HepG2 (cell line): ENCODE results near the gene TUBAL3. TPM values are rescaled to one million over a fixed set of nuclear protein-coding genes. Genes with fewer than 3 reads are reported as not detected.

Experiments
- ARNT2 ChIP-seq: sonication (generic); formaldehyde crosslinking; IDR thresholded peaks from 2 replicates; pipeline ENCODE4 v1.8.0; 2022; ENCODE audit warnings: mild to moderate bottlenecking, low read depth, missing genetic modification reagents, moderate library complexity
- ASH2L ChIP-seq: fragments of 300-600, 200-600 bp; sonication (generic); IDR thresholded peaks from 2 replicates; pipeline ENCODE4 v1.7.0; 2017; ENCODE audit warnings: low read depth, mild to moderate bottlenecking, moderate library complexity, mixed read lengths, low read length; ENCODE audit not compliant: insufficient read length
- ATF7-NPFF ChIP-seq: sonication (generic); formaldehyde crosslinking; IDR thresholded peaks from 2 replicates; pipeline ENCODE4 v1.8.1; 2023; ENCODE audit warnings: mild to moderate bottlenecking, low read depth, missing genetic modification reagents, moderate library complexity
- GABPB1 ChIP-seq: IDR thresholded peaks from 2 replicates; pipeline ENCODE4 v1.6.1; 2016; ENCODE audit warnings: mild to moderate bottlenecking, missing genetic modification reagents, moderate library complexity, missing compliant biosample characterization
- HNRNPLL ChIP-seq: fragments of 200-400 bp; formaldehyde crosslinking; IDR thresholded peaks from 2 replicates; pipeline ENCODE4 v1.6.1; 2017; ENCODE audit warnings: mild to moderate bottlenecking, low read depth, low read length; ENCODE audit not compliant: poor library complexity, severe bottlenecking
- HOXA5 ChIP-seq: sonication (generic); formaldehyde crosslinking; IDR thresholded peaks from 2 replicates; pipeline ENCODE4 v1.4.0; 2020; ENCODE audit warnings: missing genetic modification reagents
- KDM3A ChIP-seq: IDR thresholded peaks from 2 replicates; pipeline ENCODE4 v1.6.1; 2018; ENCODE audit warnings: low read depth, missing compliant biosample characterization
- KDM5B ChIP-seq: sonication (generic); formaldehyde crosslinking; IDR thresholded peaks from 2 replicates; pipeline ENCODE4 v1.4.0; 2020; ENCODE audit warnings: missing genetic modification reagents, mild to moderate bottlenecking, borderline replicate concordance
- KMT2A ChIP-seq: sonication (generic); formaldehyde crosslinking; IDR thresholded peaks from 2 replicates; pipeline ENCODE4 v1.4.0; 2020; ENCODE audit warnings: missing genetic modification reagents
- POLR2A ChIP-seq, 2 experiments: IDR thresholded peaks; 2 replicates each; pipeline ENCODE4 v1.6.1; 2011; ENCODE audit warnings: low read depth in 2 of 2, low read length in 2 of 2, mild to moderate bottlenecking in 1 of 2, moderate library complexity in 1 of 2; ENCODE audit not compliant: insufficient read depth in 1 of 2
- PRMT3 ChIP-seq: sonication (generic); formaldehyde crosslinking; IDR thresholded peaks from 2 replicates; pipeline ENCODE4 v1.8.1; 2022; ENCODE audit warnings: low read depth, mild to moderate bottlenecking, moderate library complexity, missing genetic modification reagents, borderline replicate concordance
- SP5 ChIP-seq: IDR thresholded peaks from 2 replicates; pipeline ENCODE4 v1.6.1; 2016; ENCODE audit warnings: low read depth, borderline replicate concordance
- TAF1 ChIP-seq: sonication (generic); formaldehyde crosslinking; IDR thresholded peaks from 2 replicates; pipeline ENCODE4 v1.4.0; 2020; ENCODE audit warnings: missing genetic modification reagents
- ZNF451 ChIP-seq: sonication (generic); formaldehyde crosslinking; IDR thresholded peaks from 2 replicates; pipeline ENCODE4 v1.5.0; 2020; ENCODE audit warnings: mild to moderate bottlenecking, missing genetic modification reagents
- polyA plus RNA-seq, 8 experiments: library from polyadenylated mRNA; depleted of rRNA in 3 of 8; stranded (reverse) in 7 of 8; unstranded in 1 of 8; fragments of >200 nt; fragmentation: Illumina TruSeq in 4 of 8; extraction: Trizol in 4 of 8; gene quantifications; 2 replicates each; pipeline versions ENCODE4 v1.2.1 to v1.2.3, GENCODE V29; 2011 to 2016; ENCODE audit warnings: low read depth in 4 of 8, missing spikeins in 1 of 8, mixed read lengths in 1 of 8; ENCODE audit not compliant: insufficient read depth in 1 of 8
- total RNA-seq, 5 experiments: library from RNA; depleted of rRNA; stranded (reverse); fragments of >200 nt; fragmentation: Illumina TruSeq; extraction: Trizol; gene quantifications; 2 replicates each; pipeline ENCODE4 v1.2.3, GENCODE V29; 2016; ENCODE audit warnings: low read depth in 1 of 5
- TF ChIP-seq, protein P1 (sequence below): sonication (generic); formaldehyde crosslinking; IDR thresholded peaks from 2 replicates; pipeline ENCODE4; 2020; ENCODE audit warnings: missing genetic modification reagents, mild to moderate bottlenecking, borderline replicate concordance
- TF ChIP-seq, protein P2 (sequence below): IDR thresholded peaks from 2 replicates; pipeline ENCODE4 v1.6.1; 2016; ENCODE audit warnings: missing compliant biosample characterization, missing genetic modification reagents, borderline replicate concordance
- TF ChIP-seq, protein P3 (sequence below): sonication (generic); formaldehyde crosslinking; IDR thresholded peaks from 2 replicates; pipeline ENCODE4 v1.5.1; 2020; ENCODE audit warnings: mild to moderate bottlenecking, missing genetic modification reagents, moderate library complexity
- TF ChIP-seq, protein P4 (sequence below): IDR thresholded peaks from 2 replicates; pipeline ENCODE4 v1.6.1; 2016; ENCODE audit warnings: low read depth, control low read depth
- TF ChIP-seq, protein P5 (sequence below): IDR thresholded peaks from 2 replicates; pipeline ENCODE4 v1.6.1; 2012; ENCODE audit warnings: low read length, improper control_type of control experiment

Gene TUBAL3
- total and polyA plus RNA-seq, 2 of the 13 experiments (the other 11 are each of a cell fraction or from before 2014, with no cell fraction given): 0.07 to 0.26 TPM

DNA sequence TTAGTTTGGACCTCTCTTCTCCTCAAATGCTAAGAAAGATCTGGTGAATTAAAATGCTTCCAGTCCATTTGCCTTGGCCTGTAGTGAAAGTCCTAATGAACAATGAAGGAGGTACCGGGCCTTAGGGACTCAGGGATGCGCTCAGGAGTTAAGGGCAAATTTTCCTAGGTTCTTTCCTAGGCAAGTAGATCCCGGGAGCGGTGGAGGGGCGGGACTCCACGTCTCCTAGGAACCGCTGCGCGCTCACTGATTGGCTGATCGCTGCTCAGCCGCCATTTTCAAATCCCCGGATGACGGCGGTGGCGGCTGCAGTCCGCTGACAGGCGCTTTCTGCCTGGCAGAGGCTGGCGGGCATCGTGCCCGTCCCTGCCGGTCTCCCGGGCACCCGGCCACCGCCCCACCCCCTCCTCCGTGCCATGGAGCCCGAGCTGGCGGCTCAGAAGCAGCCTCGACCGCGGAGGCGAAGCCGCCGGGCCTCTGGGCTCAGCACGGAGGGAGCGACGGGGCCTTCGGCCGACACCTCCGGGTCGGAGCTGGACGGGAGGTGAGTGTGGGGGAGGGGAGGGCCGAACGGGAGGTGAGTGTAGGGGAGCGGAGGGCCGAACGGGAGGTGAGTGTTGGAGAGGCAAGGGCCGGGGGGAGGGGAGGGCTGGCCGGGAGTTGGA is 7.8 kb upstream of the TUBAL3 start, which contains the start of gene NET1 (continued):
- TF ChIP-seq, protein P1, sequence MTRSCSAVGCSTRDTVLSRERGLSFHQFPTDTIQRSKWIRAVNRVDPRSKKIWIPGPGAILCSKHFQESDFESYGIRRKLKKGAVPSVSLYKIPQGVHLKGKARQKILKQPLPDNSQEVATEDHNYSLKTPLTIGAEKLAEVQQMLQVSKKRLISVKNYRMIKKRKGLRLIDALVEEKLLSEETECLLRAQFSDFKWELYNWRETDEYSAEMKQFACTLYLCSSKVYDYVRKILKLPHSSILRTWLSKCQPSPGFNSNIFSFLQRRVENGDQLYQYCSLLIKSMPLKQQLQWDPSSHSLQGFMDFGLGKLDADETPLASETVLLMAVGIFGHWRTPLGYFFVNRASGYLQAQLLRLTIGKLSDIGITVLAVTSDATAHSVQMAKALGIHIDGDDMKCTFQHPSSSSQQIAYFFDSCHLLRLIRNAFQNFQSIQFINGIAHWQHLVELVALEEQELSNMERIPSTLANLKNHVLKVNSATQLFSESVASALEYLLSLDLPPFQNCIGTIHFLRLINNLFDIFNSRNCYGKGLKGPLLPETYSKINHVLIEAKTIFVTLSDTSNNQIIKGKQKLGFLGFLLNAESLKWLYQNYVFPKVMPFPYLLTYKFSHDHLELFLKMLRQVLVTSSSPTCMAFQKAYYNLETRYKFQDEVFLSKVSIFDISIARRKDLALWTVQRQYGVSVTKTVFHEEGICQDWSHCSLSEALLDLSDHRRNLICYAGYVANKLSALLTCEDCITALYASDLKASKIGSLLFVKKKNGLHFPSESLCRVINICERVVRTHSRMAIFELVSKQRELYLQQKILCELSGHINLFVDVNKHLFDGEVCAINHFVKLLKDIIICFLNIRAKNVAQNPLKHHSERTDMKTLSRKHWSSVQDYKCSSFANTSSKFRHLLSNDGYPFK (CRISPR knock-in tag): peak; percentile 42; the same call in 1 of the 2 replicates
- TF ChIP-seq ARNT2 (CRISPR knock-in tag) (peak; percentile 71), PRMT3 (CRISPR knock-in tag) (no peak), HOXA5 (CRISPR knock-in tag) (0 out of 2 replicates have a peak, but pooled peaks have one; percentile 61), KMT2A (CRISPR knock-in tag) (peak; percentile 90), ASH2L (peak; percentile 86), ZNF451 (no peak), POLR2A (IDR thresholded peaks at IDR 0.05; ENCODE audit: insufficient read depth in 1 of 2, low read depth in 2 of 2, low read length in 2 of 2) (peak; percentile 32 to 55; a peak in 2 of 4 replicates), HNRNPLL (no peak), SP5 (CRISPR knock-in tag) (peak; percentile 34; the same call in 1 of the 2 replicates), GABPB1 (peak; percentile 76), TAF1 (CRISPR knock-in tag) (peak; percentile 43; the same call in 1 of the 2 replicates), KDM3A (CRISPR knock-in tag) (peak; percentile 71; the same call in 1 of the 2 replicates), KDM5B (CRISPR knock-in tag) (peak; percentile 35; the same call in 1 of the 2 replicates), ATF7-NPFF (peak; percentile 29; the same call in 1 of the 2 replicates)
- TF ChIP-seq, protein P2, sequence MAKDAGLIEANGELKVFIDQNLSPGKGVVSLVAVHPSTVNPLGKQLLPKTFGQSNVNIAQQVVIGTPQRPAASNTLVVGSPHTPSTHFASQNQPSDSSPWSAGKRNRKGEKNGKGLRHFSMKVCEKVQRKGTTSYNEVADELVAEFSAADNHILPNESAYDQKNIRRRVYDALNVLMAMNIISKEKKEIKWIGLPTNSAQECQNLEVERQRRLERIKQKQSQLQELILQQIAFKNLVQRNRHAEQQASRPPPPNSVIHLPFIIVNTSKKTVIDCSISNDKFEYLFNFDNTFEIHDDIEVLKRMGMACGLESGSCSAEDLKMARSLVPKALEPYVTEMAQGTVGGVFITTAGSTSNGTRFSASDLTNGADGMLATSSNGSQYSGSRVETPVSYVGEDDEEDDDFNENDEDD: peak; percentile 98
- TF ChIP-seq, protein P3, sequence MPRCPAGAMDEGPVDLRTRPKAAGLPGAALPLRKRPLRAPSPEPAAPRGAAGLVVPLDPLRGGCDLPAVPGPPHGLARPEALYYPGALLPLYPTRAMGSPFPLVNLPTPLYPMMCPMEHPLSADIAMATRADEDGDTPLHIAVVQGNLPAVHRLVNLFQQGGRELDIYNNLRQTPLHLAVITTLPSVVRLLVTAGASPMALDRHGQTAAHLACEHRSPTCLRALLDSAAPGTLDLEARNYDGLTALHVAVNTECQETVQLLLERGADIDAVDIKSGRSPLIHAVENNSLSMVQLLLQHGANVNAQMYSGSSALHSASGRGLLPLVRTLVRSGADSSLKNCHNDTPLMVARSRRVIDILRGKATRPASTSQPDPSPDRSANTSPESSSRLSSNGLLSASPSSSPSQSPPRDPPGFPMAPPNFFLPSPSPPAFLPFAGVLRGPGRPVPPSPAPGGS (CRISPR knock-in tag): no peak
- TF ChIP-seq, protein P4, sequence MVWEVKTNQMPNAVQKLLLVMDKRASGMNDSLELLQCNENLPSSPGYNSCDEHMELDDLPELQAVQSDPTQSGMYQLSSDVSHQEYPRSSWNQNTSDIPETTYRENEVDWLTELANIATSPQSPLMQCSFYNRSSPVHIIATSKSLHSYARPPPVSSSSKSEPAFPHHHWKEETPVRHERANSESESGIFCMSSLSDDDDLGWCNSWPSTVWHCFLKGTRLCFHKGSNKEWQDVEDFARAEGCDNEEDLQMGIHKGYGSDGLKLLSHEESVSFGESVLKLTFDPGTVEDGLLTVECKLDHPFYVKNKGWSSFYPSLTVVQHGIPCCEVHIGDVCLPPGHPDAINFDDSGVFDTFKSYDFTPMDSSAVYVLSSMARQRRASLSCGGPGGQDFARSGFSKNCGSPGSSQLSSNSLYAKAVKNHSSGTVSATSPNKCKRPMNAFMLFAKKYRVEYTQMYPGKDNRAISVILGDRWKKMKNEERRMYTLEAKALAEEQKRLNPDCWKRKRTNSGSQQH (CRISPR knock-in tag): peak; percentile 97
- TF ChIP-seq, protein P5, sequence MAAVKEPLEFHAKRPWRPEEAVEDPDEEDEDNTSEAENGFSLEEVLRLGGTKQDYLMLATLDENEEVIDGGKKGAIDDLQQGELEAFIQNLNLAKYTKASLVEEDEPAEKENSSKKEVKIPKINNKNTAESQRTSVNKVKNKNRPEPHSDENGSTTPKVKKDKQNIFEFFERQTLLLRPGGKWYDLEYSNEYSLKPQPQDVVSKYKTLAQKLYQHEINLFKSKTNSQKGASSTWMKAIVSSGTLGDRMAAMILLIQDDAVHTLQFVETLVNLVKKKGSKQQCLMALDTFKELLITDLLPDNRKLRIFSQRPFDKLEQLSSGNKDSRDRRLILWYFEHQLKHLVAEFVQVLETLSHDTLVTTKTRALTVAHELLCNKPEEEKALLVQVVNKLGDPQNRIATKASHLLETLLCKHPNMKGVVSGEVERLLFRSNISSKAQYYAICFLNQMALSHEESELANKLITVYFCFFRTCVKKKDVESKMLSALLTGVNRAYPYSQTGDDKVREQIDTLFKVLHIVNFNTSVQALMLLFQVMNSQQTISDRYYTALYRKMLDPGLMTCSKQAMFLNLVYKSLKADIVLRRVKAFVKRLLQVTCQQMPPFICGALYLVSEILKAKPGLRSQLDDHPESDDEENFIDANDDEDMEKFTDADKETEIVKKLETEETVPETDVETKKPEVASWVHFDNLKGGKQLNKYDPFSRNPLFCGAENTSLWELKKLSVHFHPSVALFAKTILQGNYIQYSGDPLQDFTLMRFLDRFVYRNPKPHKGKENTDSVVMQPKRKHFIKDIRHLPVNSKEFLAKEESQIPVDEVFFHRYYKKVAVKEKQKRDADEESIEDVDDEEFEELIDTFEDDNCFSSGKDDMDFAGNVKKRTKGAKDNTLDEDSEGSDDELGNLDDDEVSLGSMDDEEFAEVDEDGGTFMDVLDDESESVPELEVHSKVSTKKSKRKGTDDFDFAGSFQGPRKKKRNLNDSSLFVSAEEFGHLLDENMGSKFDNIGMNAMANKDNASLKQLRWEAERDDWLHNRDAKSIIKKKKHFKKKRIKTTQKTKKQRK: no peak
